ENCODE results near the gene CASR.

Gene CASR

DNA sequence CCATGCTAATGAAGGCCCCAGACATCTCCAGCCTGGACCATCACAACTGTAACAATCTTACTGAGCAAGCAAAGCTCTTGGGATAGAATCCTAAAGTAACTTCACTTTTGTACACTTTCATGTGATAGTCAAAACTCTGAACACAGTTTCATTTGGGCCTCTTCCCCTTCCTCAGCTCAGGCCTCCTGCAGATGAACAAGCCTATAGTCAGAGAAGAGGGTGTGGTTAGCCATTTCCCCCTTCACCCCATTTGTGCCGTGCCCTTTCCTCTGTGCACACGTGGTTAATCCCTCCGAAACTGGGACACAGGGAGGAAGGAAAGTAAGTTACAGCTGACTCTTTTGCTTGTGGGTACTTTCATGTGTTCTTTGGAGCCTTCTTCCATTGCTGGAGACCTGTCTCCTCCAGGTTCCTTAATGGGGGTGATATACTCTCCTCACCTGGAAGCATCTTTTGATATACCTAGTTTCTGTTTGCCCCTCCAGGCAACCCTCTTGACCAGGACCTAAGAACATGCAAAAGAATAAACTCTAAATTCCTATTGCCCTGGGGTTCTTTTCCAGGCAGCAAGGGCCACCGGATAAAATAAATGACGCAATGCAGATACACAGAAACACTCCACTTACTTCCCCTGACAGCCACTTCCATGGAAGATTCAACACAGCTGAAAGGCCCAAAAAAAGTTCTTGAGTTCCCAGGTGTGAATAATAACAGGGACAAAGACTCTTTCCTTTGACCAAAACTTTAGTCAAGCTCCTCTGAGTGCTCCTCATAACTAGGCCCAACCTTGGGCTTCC is 112.0 kb downstream of the CASR start:
- Histone ChIP-seq H3K27ac (peak overlapping the region in 3 of 21 experiments; percentile 13 to 58 (median 42)), H3K4me3 (no peak overlapping the region)

DNA sequence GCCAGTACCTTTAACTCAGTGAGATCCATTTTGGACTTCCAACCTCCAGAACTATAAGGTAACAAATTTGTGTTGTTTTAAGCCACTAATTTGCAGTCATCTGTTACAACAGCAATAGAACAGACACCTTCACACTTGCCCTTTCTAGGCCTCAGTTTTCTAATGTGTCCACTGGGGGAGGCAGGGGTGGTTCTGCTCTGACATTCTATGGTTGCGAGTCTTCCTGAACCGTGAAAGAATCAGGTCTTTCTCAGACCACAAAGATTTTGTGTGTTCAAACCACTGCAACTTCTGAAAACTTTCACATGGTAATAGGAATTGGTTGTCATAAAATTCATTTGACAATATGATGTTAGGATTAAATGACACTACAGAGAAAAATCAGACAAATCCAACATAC is 114.8 kb downstream of the CASR start:
- H3K27ac ChIP-seq, result no peak overlapping the region

GRCh38 chr3:122299215-122299614 is 115.7 kb downstream of the CASR start:
- H3K4me3 ChIP-seq, result no peak overlapping the region
- no peak overlapping the region for H3K27ac ChIP-seq

More for the DNA sequence above, 114.8 kb downstream of the CASR start:
- H3K4me3 ChIP-seq, result no peak overlapping the region

GRCh38 chr3:122299872-122300460 is 116.5 kb downstream of the CASR start:
- Histone ChIP-seq H3K4me3 (no peak overlapping the region), H3K27ac (no peak overlapping the region)

DNA sequence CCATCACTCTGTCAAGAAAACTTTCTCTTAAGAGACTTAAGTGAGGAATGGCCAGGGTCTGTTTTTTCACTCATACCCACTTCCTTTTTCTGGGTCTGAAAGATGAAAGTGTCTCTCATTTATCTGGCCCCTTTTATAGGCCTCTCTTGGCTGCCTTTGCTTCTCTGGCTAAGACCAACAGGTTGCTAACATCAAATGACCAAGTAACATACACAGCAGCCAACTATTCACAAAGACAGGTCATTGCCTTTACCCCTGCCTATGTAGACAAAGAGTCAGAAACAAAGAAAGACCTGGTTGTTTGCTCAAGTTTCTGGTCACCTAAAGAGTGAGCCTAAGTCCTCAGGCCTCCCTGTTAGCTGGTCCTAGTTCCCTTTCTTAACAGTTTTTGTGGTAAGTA is 117.6 kb downstream of the CASR start:
- no peak overlapping the region for H3K27ac ChIP-seq
- no peak overlapping the region for H3K4me3 ChIP-seq

DNA sequence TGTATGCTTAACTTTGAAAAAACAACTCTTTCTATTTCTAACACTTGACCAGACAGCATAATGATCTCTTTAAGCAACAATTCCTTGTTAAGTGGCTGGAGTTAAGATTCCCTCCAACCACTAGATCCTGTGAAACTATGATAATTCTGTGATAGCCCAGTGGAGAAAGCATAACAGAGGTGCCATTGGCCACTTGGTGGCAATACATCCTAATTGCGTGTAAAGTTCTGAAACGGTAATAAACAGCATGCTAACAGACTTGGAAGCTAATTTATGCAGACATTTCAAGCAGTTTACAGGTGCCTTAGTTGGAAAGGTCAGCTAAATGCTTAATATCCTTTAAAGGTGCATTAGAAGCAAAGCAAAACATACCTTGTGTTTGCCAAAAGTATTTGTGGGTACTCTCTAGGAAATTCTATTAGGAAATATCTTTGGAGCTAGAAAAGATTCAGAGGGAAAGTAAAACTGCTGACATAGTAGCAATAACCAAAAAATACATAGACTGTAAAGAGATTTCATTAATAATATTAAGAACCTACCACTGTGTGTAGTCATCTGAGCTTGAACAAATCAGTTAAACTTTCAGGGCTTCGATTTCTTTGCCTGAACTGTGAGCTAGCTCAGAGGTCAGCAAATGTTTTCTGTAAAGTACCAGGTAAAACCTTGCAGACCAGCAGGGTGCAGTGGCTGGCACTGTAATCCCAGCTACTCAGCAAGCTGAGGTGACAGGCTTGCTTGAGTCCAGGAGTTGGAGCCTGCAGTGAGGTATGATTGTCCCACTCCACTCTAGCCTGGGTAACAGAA is 122.6 kb downstream of the CASR start:
- peak overlapping the region in 1 of 21 experiments; percentile 8 for H3K27ac ChIP-seq
- no peak overlapping the region for H3K4me3 ChIP-seq

DNA sequence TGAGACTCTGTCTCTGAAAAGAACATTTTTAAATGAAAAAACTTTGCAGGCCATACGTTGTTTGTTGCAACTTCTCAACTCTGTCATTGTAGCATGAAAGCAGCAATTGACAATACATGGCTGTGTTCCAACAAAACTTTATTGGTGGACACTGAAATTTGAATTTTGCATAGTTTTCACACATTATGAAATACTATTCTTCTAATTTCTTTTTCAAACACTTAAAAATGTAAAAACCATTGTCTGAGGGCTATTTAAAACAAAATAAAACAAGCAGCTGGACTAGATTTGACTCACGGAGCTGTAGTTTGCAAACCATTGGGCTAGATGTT is 123.1 kb downstream of the CASR start:
- H3K4me3 ChIP-seq, result no peak overlapping the region
- peak overlapping the region in 1 of 21 experiments; percentile 8 for H3K27ac ChIP-seq

DNA sequence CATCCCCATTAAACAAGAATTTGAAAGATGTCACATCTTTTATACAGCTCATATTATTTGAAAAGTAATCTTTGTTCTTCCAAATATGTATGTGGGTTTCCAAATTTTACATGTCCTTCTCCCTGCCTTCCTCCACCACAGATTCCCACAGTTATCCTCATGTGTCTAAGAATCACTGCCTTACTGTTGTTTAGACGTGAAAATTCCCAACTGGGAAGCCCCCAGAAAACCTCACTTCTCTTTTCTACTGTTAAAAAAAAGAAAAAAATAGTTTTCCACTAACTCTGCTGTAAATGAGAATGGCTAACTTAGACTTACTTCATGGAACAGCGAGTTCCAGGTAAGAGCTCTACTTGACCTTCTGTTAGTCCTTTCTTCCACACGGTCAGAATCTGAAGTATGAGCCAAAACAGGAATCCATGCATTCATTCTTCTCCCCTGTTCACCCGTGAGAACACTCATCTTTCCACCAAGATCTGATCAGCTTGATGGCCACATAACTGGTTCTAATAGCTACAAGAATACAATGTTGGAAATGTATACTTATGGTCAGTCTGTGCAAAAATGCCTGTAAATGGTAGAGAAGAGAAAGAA is 123.7 kb downstream of the CASR start:
- H3K27ac ChIP-seq, result peak overlapping the region in 1 of 21 experiments; percentile 32
- no peak overlapping the region for H3K4me3 ChIP-seq

DNA sequence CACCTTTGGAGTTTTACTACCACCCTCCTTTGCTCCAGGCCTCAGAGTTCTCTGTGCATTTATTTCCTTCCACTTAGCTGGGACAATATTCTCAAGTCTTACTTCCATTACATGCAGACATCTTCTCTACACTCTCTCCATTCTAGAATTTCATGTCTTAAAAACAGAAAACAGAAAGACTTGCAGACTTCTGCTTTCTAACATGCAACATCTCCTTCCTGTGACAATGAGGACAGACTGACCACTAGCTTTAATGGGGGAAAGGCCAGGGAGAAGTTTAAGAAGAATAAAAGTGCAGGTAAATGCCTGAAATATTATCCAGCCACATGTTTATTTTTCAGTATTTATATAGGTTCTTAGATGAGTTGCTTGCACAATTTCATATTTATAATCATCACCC is 124.5 kb downstream of the CASR start:
- no peak overlapping the region for H3K27ac ChIP-seq

GRCh38 chr3:122310361-122310760 is 126.9 kb downstream of the CASR start:
- H3K27ac ChIP-seq, result peak overlapping the region in 12 of 21 experiments; percentile 24 to 76 (median 58)
- no peak overlapping the region for H3K4me3 ChIP-seq

More for the DNA sequence above, 124.5 kb downstream of the CASR start:
- H3K4me3 ChIP-seq, result no peak overlapping the region

DNA sequence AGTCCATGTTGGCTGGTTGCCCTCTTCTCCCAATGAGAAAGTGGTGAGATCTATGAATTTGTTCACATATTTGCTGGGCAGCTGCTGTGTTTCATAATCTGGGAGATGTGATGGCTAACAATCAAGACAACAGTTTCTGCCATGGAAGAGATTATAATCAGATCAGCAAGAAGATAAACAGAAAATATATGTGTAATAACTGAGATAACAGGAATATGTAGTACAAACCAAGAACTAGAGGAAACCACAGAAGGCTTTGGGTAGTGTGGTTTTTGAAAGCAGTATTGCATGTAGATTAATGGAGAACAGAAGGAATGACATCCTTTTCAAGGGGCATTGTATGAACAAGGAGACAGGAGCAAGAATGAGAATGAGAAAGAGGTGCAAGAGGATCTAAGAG is 129.4 kb downstream of the CASR start:
- H3K4me3 ChIP-seq, result no peak overlapping the region
- H3K27ac ChIP-seq, result peak overlapping the region in 14 of 21 experiments; percentile 1 to 85 (median 76)

DNA sequence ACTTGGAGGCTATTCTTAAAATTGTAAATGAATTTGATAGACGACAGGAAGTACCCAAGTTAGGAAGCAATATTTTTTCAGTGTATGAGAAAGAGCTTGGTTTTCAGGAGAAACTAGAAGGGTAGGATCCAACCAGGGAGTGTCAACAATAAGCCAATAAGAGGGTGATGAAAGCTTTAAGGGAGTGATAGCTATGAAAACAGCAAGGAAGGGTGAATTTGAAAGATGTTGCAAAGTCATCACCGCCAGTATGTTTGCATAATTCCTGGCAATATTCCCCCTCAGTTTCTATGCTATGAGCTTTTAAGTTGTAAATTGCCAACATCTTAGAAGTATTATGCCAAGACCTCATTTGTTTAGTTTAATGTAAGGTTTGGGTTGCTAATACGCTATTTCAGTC is 129.8 kb downstream of the CASR start:
- Histone ChIP-seq H3K27ac (peak overlapping the region in 16 of 21 experiments; percentile 31 to 85 (median 76)), H3K4me3 (no peak overlapping the region)

- H3K27ac ChIP-seq, result peak overlapping the region in 20 of 21 experiments; percentile 37 to 85 (median 76)
- no peak overlapping the region for H3K4me3 ChIP-seq
These were observed 130.9 kb downstream of the CASR start for GRCh38 chr3:122314228-122314876.

DNA sequence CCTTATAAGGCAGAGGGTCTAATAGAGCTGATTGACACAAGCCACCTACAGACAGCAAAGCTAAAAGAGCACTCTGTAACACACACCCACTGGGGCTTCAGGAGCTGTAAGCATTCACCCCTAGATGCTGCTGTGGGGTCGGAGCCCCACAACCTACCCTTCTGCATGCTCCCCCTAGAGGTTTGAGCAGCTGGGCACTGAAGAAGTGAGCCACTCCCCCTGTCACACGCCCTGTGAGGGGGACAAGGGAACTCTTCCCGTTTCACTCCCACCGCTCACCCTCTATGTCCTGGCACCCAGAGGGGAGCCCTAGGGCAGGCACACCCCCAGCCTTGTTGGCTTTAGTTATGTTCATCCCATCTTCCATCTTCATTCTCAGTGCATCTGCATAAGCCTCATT is 132.2 kb downstream of the CASR start:
- Histone ChIP-seq H3K27ac (peak overlapping the region in 12 of 21 experiments; percentile 37 to 85 (median 76)), H3K4me3 (no peak overlapping the region)

- Histone ChIP-seq H3K27ac (peak overlapping the region in 1 of 21 experiments; percentile 20), H3K4me3 (no peak overlapping the region)
These were observed 132.9 kb downstream of the CASR start for GRCh38 chr3:122316368-122316767.

DNA sequence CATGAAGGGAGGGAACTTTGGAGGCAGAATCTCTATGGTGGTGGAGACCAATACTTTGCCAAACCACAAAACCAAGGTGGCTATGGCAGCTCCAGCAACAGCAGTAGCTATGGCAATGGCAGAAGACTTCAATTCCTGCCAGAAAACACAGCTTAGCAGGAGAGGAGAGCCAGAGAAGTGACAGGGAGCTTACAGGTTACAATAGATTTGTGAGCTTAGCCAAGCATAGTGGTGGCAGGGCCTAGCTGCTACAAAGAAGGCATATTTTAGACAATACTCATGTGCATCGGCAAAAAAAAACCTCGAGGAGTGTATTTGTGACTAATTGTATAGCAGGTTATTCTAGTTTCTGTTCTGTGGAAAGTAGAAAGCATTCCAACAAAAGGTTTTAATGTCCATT is 135.2 kb downstream of the CASR start:
- Histone ChIP-seq H3K27ac (peak overlapping the region in 12 of 21 experiments; percentile 7 to 68 (median 52)), H3K4me3 (no peak overlapping the region)

GRCh38 chr3:122322095-122323075 is 138.9 kb downstream of the CASR start:
- Histone ChIP-seq H3K4me3 (no peak overlapping the region), H3K27ac (peak overlapping the region in 3 of 21 experiments; percentile 7 to 30 (median 10))

- H3K27ac ChIP-seq, result peak within 1 kb of the TSS in 16 of 21 experiments; percentile 2 to 74 (median 34)
- H3K4me3 ChIP-seq, result peak within 1 kb of the TSS; percentile 1 to 30 (median 11)
These were observed 141.4 kb downstream of the CASR start, which contains the start of gene CSTA for GRCh38 chr3:122324871-122325323. Gene CSTA, plus strand, starts transcription at chr3:122325248. Its CDS starts 45 bp downstream, at chr3:122325293.

All from skin epidermis (tissue), 12 donors.